Measurements from ENCODE around the gene ZNF594. TPM values are rescaled to one million over a fixed set of nuclear protein-coding genes. Genes with fewer than 3 reads are reported as not detected.
"Not testable (repeated sequence)": the region's sequence is repeated elsewhere in the genome, so short reads cannot be mapped to it uniquely, and the experiment has no call there.

ZNF594 gene
- polyA plus RNA-seq (ENCODE audit: insufficient read length in 12 of 12) = 10 to 100 TPM in 7 of 12 donors, 1 to 10 TPM in 4, not detected in 1; 9.2 to 16.3 (median 11.6) TPM
- long read RNA-seq, donor 1, full-length matches to known transcripts = 10 of 10 reads
- long read RNA-seq, donor 1, partial matches to known transcripts = 0 of 10 reads
- long read RNA-seq, donor 1, other reads (novel, unspliced or antisense) = 0 of 10 reads
- long read RNA-seq, donor 2, full-length matches to known transcripts = 8 of 8 reads
- long read RNA-seq, donor 2, partial matches to known transcripts = 0 of 8 reads
- long read RNA-seq, donor 2, other reads (novel, unspliced or antisense) = 0 of 8 reads
- long read RNA-seq, donor 3, full-length matches to known transcripts = 6 of 6 reads
- long read RNA-seq, donor 3, partial matches to known transcripts = 0 of 6 reads
- long read RNA-seq, donor 3, other reads (novel, unspliced or antisense) = 0 of 6 reads
- long read RNA-seq, donor 4, full-length matches to known transcripts = 1 of 1 reads
- long read RNA-seq, donor 4, partial matches to known transcripts = 0 of 1 reads
- long read RNA-seq, donor 4, other reads (novel, unspliced or antisense) = 0 of 1 reads
- long read RNA-seq, donor 5, full-length matches to known transcripts = 10 of 10 reads
- long read RNA-seq, donor 5, partial matches to known transcripts = 0 of 10 reads
- long read RNA-seq, donor 5, other reads (novel, unspliced or antisense) = 0 of 10 reads
- long read RNA-seq, donor 6, full-length matches to known transcripts = 7 of 7 reads
- long read RNA-seq, donor 6, partial matches to known transcripts = 0 of 7 reads
- long read RNA-seq, donor 6, other reads (novel, unspliced or antisense) = 0 of 7 reads
- long read RNA-seq, donor 7, full-length matches to known transcripts = 4 of 4 reads
- long read RNA-seq, donor 7, partial matches to known transcripts = 0 of 4 reads
- long read RNA-seq, donor 7, other reads (novel, unspliced or antisense) = 0 of 4 reads
- long read RNA-seq, donor 8, full-length matches to known transcripts = 7 of 7 reads
- long read RNA-seq, donor 8, partial matches to known transcripts = 0 of 7 reads
- long read RNA-seq, donor 8, other reads (novel, unspliced or antisense) = 0 of 7 reads
- long read RNA-seq, donor 9, full-length matches to known transcripts = 3 of 3 reads
- long read RNA-seq, donor 9, partial matches to known transcripts = 0 of 3 reads
- long read RNA-seq, donor 9, other reads (novel, unspliced or antisense) = 0 of 3 reads
- long read RNA-seq, donor 10, partial matches to known transcripts = 0 of 1 reads
- long read RNA-seq, donor 10, other reads (novel, unspliced or antisense) = 0 of 1 reads
- long read RNA-seq, donor 11, full-length matches to known transcripts = 2 of 2 reads
- long read RNA-seq, donor 11, partial matches to known transcripts = 0 of 2 reads
- long read RNA-seq, donor 11, other reads (novel, unspliced or antisense) = 0 of 2 reads

DNA sequence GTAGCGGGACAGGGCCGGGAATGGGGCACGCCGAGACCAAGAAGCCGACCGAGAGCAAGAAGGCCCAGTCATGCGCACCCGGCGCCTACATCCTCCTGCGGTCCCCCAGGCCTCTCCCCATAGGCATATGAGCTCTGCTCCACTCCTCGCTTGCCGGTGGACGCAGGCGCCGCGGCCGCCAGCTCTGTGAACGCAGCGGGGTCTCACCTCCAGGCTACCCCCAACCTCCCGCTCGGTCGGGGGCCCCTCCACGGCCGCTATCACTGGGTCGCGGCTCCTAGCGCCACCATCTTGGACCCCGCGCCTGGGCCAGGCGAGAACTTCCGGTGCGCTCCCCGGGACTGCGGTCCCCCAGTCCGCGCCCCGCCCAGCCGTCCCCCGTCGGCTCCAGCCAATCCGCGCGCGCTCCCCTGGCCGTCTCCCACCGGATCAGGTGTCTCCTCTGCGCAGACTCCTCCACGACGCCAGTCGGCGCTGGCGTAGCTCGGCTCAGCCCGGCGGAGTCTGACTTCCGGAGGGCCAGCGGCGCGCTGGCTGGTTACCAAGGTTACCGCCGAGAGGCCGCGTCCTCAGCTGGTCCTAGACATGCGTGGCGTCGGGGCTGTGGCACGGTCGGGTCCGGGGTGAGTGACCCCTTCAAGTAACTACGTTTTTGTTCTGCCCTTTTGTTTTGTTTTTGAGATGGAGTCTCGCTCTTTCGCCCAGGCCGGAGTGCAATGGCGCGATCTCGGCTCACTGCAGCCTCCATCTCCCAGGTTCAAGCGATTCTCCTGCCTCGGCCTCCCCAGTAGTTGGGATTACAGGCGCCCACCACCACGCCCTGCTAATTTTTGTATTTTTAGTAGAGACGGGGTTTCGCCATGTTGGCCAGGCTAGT lies at the start of gene ZNF594:
Gene ZNF594, minus strand, starts transcription at position 328 of the 877 bp plus-strand sequence. CDS start 7,612 bp downstream, outside the sequence.
- DNase-seq = peak; percentile 97

DNA sequence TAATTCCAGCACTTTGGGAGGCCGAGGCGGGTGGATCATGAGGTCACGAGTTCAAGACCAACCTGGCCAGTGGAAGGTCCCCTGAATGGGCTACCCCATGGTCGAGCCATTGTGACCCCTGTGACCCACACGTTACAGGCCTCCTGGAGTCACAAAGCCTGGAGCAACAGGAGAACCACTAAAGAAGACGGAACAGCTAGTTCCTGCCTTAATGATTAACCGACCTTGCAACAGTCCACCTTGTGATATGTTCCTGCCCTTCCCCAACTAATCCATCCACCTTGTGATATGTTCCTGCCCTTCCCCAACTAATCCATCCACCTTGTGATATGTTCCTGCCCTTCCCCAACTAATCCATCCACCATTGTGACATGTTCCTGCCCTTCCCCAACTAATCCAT lies 48.1 kb upstream of the ZNF594 start:
- DNase-seq = not testable (repeated sequence)

DNA sequence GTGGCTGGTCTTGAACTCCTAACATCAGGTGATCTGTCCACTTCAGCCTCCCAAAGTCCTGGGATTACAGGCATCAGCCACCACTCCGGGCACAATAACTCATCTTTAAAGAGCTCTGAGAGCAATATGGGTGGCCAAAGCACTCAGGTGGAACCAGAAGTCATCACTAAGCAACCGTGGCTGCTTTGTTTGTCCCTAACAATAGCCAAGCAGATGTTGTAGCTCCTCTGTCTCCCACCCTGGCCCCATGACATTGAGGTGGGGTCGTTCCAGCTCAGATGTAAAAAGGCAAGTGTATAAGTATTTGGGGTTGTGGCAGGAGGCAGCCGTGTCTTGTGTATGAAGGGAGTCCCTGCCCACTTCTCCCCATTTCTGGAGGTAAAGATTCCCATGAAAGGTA lies 46.7 kb upstream of the ZNF594 start:
- DNase-seq = no peak

DNA sequence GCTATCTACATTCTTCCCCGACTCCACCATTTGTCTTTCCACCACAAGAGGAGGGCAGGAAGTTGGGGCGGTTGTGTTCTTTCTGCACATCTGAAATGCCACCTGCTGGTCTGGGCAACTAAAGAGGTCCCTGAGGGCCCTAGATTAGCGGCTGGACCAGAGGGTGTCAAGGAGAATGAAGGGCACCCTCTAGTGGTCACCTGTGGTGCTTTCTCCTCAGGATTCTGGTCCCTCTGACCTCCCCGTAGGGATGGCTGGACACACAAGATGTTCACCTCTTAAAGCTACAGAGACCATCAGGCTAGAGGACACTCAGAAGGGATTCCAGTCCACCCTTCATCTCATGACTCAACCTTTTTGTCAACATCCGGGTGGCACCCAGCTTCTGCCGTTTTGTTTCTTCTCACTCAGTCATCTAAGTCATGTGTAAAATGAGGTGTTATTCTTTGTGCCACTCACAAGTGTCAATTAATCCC lies 45.9 kb upstream of the ZNF594 start:
- DNase-seq = no peak

DNA sequence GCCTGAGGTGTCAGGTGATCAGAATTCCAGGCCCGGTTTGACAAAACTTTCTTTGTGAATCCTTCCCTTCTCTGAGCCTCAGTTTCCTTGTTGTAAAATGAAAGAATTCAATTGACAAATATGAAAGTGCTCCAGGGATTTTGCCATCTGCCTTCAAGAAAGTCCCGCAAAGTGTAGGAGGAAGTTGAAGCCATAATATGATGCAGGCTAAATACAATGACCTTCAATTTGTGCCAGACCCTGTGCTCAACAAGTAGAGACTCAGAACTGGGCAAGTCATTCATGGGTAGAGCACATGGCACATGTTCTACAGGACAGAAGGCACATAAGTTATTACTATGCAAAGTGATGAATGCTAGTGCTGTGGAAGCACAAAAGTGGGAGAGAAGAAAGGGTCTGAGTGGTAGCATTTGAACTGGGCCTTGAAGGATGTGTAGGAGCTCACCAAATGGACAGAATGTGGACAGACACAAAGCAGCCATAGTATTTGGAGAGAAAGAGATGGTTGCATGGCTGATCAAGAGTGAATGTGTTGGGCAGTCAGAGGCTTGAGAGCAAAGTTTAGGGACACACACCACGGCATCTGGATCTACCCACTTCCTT lies 45.4 kb upstream of the ZNF594 start:
- DNase-seq = no peak

DNA sequence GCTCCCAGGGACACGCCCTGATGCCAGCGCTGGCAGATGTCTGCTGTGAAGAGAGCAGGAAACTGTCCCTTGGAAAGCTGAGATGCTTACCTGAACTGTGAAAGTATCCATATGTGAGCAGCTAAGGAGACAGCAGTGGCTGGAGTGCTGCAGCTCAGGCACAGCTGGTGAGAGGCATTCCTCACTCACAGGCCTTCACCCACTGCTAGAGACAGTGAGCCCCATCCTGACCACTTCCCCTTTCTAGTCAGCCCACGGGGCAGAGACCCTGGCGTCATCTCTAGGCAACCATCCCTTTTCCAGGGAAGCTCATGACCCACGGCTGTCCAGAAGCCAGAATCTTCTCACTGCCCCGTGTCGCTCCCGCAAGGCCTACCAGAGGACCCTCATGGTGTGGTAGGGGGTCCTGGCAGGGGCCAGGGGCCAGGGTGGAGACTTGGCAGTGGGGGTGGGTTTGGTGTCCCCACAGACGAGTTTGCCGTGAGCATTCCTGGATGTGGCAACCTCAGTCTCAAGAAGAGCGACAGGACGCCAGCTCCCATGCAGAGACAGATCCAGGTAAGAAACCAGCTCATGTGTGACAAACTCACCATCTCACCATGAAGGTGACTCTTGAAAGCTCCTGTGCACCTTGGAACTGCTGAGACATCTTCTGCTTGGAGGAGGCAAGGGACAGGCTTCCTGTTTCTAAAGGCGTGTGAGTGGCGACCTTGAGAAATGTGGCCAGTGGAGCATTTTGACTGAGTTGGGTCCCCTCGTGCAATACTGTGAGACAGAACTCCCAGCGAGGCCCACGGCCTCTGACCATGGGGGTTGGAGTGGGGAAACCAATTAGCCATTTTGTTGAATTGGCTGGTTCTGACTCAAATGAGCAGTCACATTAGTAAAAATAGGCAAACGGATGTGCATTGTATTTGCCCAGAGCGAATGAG lies 43.2 kb upstream of the ZNF594 start, which contains the start of gene SCIMP:
Gene SCIMP, minus strand, starts transcription at position 216 of the 932 bp plus-strand sequence. Its CDS starts 105 bp downstream, at position 111.
- no peak for DNase-seq

DNA sequence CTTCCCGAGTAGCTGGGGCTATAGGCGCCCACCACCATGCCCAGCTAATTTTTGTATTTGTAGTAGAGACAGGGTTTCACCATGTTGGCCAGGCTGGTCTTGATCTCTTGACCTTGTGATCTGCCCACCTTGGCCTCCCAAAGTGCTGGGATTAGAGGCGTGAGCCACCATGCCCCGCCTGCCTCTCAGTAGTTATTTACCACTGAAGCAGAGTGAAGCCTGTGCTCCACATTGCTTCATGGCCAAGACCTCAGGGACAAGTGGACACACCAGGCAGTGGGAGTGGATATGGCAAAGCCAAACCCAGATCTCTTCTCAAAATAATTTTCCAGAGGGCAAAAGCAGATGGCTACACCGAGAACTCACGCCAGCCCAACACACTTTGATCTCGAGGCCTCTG lies 41.8 kb upstream of the ZNF594 start:
- not testable (repeated sequence) for DNase-seq

DNA sequence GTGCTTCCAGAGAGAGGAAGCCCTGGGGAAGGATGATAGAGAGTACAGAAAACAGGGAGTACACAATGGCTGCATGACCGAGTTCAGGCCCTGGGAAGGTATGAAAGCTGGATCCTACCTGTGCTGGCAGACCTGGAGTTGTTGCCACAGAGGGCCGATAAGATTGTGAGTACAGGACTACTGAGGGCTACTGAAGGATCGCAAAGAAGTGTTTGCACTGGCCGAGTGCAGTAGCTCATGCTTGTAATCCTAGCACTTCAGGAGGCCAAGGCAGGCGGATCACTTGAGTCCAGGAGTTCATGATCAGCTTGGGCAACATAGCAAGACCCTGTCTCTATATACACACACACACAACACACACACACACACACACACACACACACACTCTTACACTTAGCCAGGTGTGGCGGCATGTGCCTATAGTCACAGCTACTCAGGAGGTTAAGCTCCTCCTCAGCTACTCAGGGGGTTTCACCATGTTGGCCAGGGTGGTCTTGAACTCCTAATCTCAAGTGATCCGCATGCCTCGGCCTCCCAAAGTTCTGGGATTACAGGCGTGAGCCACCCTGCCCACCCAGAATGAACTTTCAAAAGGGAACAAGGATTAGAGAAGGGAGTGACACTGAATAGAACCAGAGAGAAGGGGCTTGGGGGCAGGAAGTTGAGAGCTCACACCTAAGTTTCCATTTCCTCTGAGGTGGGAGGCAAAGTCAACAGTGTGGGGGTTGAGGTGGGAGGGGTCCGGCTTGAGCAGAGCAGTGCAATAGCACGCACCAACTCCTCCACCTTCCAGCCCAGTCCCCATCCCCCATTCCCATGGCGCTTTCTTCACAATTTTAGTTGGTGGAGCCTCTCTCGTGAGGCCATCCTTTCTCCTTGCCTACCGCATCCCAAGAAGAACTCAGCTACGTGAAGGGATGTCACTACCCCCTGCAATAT lies 35.5 kb upstream of the ZNF594 start:
- no peak for DNase-seq

DNA sequence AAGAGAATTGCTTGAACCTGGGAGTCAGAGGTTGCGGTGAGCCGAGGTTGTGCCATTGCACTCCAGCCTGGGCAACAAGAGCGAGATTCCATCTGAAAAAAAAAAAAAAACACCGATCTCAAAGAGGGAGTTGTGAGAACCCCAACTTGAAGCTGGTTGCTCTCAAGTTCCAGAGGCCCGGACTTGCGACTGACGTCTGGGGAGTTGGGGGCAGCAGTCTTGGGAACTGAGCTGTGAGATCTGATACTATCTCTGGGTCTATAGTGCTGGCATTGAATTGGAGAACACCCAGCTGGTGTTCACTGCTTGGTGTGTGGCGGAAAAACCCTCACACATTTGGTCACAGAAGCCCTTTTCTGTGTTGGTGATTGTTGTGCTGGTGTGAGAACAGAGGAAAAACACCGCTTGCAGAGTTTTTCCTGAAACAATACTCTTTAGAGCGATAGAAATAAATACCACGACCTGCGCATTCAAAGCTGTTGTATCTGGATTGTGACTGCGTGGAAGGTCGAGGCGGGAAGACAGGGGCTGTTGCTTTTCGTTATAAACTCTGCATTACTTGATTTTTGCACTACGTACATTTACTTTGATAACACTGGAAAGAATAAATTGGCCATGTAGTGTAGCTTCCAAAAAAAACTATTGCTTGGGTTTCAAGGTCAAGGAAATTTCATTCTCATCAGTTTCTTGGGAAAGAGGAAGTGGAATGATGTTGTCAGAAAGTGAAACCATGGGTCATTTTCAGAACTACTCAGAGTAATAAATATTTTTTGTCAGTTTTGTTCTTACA lies 34.2 kb upstream of the ZNF594 start:
- no peak for DNase-seq

DNA sequence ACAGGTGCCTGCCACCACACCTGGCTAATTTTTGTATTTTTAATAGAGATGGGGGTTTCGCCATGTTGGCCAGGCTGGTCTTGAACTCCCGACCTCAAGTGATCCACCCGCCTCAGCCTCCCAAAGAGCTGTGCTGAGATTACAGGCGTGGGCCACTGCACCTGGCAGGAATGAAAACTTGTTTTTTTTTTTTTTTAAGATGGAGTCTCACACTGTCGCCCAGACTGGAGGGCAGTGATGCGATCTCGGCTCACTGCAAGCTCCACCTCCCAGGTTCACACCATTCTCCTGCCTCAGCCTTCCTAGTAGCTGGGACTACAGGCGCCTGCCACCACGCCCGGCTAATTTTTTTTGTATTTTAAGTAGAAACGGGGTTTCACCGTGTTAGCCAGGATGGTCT lies 30.2 kb upstream of the ZNF594 start:
- DNase-seq = not testable (repeated sequence)

DNA sequence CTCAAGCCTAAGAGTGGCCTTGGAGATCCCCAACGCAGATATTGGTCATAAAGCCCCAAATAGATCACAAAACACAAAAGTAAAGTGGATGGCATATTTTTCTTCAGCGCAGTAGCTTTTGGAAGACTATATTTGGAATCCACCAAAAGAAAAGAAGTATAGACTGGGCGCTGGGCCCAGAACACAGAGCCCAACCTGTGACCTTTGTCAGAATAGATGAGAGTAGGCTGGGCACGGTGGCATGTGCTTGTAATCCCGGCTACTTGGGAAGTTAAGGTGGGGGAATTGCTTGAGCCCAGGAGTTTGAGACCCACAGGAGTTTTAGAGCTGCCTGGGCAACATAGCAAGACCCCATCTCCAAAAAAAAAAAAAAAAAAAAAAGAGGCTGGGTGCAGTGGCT lies 28.4 kb upstream of the ZNF594 start:
- DNase-seq = no peak

DNA sequence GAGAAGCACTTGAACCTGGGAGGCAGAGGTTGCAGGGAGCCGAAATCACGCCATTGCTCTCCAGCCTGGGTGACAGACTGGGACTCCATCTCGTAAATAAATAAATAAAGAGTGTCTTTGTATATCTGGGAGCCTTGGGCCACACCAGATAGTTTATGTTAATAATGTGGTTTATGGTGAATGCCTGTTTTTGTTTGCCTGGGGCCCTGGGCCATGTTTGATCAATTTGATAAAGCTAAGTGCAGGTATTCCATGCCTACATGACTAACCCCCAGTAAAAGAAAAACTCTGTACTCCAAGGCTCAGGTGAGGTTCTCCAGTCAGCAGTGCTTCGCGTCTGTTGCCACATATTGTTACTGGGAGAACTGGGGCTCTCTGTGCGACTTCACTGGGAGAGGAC lies 27.9 kb upstream of the ZNF594 start:
- DNase-seq = no peak

DNA sequence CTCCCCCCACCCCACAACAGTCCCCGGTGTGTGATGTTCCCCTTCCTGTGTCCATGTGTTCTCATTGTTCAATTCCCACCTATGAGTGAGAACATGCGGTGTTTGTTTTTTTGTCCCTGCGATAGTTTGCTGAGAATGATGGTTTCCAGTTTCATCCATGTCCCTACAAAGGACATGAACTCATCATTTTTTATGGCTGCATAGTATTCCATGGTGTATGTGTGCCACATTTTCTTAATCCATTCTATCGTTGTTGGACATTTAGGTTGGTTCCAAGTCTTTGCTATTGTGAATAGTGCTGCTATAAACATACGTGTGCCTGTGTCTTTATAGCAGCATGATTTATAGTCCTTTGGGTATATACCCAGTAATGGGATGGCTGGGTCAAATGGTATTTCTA lies 25.9 kb upstream of the ZNF594 start:
- DNase-seq = not testable (repeated sequence)

DNA sequence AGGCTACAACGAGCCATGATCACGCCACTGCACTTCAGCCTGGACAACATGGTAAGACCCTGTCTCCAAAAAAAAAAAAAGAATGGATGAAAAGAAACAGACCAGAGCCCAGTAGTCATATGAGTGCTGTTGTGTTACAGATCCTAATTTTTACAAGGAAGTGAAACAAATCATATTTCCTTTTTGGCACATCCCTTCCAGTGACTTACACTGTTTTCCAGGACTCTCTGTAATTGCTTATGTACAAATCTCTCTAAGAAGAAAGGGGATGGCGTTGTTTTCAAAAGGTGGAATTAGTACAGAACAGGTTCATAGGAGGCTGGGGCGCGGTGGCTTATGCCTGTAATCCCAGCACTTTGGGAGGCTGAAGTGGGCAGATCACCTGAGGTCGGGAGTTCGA lies 19.8 kb upstream of the ZNF594 start:
- DNase-seq = no peak

DNA sequence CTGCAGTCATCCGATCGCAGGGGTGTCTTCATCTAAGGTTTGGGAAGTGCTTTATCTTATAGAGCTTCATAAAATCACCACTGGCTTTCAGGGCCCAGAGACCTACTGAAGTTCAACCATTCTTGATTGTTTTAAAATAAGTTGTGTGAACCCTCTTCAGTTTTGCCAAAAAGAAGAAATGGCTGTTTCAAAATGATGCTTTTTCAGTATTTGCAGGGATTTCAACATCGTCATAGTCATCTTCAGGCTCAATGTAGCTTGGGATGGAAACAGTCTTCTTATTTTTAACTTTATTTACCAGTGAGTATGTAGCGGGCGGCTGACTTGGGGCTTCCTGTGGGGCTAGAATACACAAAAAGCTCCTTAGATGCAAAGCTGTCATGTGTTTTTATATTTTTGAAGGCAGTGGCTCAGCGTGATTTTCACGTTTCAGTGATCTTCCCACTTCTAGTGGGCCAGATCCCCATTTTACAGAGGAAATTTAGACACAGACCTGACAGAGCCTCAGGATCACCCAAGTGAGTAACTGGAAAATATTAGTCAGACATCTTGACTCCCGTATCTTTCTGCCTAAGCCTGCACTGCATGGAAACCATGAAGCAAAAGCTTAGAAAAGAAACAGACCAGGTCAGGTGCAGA lies 19.1 kb upstream of the ZNF594 start:
- DNase-seq = no peak

DNA sequence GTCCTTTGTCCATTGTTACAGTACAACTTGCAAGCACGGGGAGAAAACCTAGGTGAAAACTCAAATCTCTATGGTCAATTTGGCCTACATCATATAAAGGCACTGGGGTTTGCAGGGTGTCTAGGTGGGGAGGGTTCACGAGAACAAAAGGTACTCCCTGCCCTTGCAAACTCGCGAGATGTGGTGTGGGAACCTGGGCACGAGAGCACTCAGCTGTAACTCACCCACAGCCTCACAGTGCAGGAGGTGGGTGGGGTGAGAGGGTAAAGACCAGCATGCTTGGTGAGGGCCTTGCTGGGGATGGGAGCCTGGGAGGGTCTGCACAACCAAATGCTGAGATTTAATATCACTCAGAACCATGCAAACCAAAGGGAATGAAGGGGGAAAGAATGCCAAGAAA lies 18.4 kb upstream of the ZNF594 start:
- no peak for DNase-seq

Data from muscle of arm (tissue), 14 donors.